Gastrocnemius medialis (tissue), 4 donors: ENCODE results near the gene CLASP1. TPM values are rescaled to one million over a fixed set of nuclear protein-coding genes. Genes with fewer than 3 reads are reported as not detected.

Experiments used
- ATAC-seq, 2 donors: fragments of 150-250 bp; one replicate each; pipeline ENCODE4 v1.9.1; 2016
- DNase-seq, 2 donors: peaks; one replicate each; pipeline ENCODE4 v3.0.0-alpha.2; 2019
- H3K27ac ChIP-seq, 4 donors: fragments of 200-600 bp; sonication (generic); 1 replicate in 1 of 4; 2 replicates in 3 of 4; pipeline ENCODE4 v1.5.1; 2016 to 2018; ENCODE audit warnings: mild to moderate bottlenecking in 2 of 4, moderate library complexity in 1 of 4
- H3K27me3 ChIP-seq, 3 donors: fragments of 200-600 bp; sonication (generic) in 2 of 3; 1 replicate in 1 of 3; 2 replicates in 2 of 3; pipeline versions ENCODE4 v1.5.1 to v1.6.0; 2016 to 2019; ENCODE audit warnings: mild to moderate bottlenecking in 1 of 3, moderate library complexity in 1 of 3
- H3K36me3 ChIP-seq, 2 donors: fragments of 200-600 bp; sonication (generic) in 1 of 2; one replicate each; pipeline ENCODE4 v1.5.1; 2017 to 2018
- H3K4me1 ChIP-seq, 2 donors: fragments of 200-600 bp; sonication (generic) in 1 of 2; one replicate each; pipeline ENCODE4 v1.5.1; 2016 to 2017; ENCODE audit warnings: mild to moderate bottlenecking in 2 of 2
- H3K4me3 ChIP-seq, 4 donors: fragments of 200-600 bp; sonication (generic) in 3 of 4; 1 replicate in 1 of 4; 2 replicates in 3 of 4; pipeline ENCODE4 v1.5.1; 2016 to 2019; ENCODE audit warnings: mild to moderate bottlenecking in 2 of 4
- H3K9me3 ChIP-seq, 3 donors: fragments of 200-600 bp; sonication (generic) in 2 of 3; 1 replicate in 1 of 3; 2 replicates in 2 of 3; pipeline ENCODE4 v1.5.1; 2016 to 2019
- CTCF ChIP-seq, 5 experiments: fragments of 450-650 bp in 3 of 5; fragments of 200-600 bp in 2 of 5; sonication (generic) in 2 of 5; IDR thresholded peaks in 4 of 5; conservative IDR thresholded peaks in 1 of 5; 1 replicate in 4 of 5; 2 replicates in 1 of 5; pipeline ENCODE4 v1.5.1; 2016 to 2019; ENCODE audit warnings: antibody characterized with exemption in 5 of 5, mild to moderate bottlenecking in 3 of 5, moderate library complexity in 3 of 5
- POLR2A ChIP-seq, 2 donors: fragments of 450-650 bp; IDR thresholded peaks; one replicate each; pipeline ENCODE4 v1.6.1; 2017; ENCODE audit warnings: antibody characterized with exemption in 2 of 2, mild to moderate bottlenecking in 2 of 2, moderate library complexity in 2 of 2
- in situ Hi-C, 4 donors: fragments of 200-750 bp; cut with MboI; loops; one replicate each; pipeline versions ENCODE4 v1.15.0 to v1.8.0; 2017; ENCODE audit warnings: low sequenced_read_pairs in 4 of 4
- intact Hi-C: fragments of 100-400 bp; cut with DNase I; formaldehyde crosslinking; loops from one replicate; pipeline ENCODE4 v1.15.1; 2023; ENCODE audit warnings: low total_unique reads
- total RNA-seq, 4 donors: library from RNA; depleted of rRNA; stranded (reverse); fragments of >200 nt; gene quantifications; one replicate each; pipeline versions ENCODE4 v1.1.0 to v1.2.3, GENCODE V29; 2016

Gene CLASP1
- total RNA-seq, 4 donors from 2014 or later: 50.1 to 73.9 (median 61.4) TPM

GRCh38 chr2:121456325-121456724 lies 192.9 kb downstream of the CLASP1 start:
- no peak for ATAC-seq
- intact Hi-C loops: loop anchor here (5.0 kb wide), 1 partner anchor 34 kb away; no protein-coding TSS in a partner anchor
- H3K36me3 ChIP-seq: peaks cover 0 to 76% of the 10 kb centered on the region in 2 donors
- no peaks in the 10 kb centered on the region for H3K9me3 ChIP-seq
- in situ Hi-C loops: no loop called here
- H3K4me3 ChIP-seq: no peak overlapping the region
- TF ChIP-seq POLR2A (IDR thresholded peaks at IDR 0.05) (no peak), CTCF (IDR thresholded peaks at IDR 0.05 in 4 of 5, conservative IDR thresholded peaks at IDR 0.05 in 1 of 5) (no peak)
- H3K27me3 ChIP-seq: no peaks in the 10 kb centered on the region
- DNase-seq: no peak
- peak overlapping the region in 1 of 4 donors; percentile 10 for H3K27ac ChIP-seq
- H3K4me1 ChIP-seq: no peaks in the 10 kb centered on the region

- Histone ChIP-seq H3K27ac (no peak overlapping the region), H3K36me3 (peaks cover 0 to 76% of the 10 kb centered on the region in 2 donors), H3K9me3 (no peaks in the 10 kb centered on the region), H3K27me3 (no peaks in the 10 kb centered on the region), H3K4me1 (no peaks in the 10 kb centered on the region), H3K4me3 (no peak overlapping the region)
- intact Hi-C loops: loop anchor here (5.0 kb wide), 1 partner anchor 33 kb away; no protein-coding TSS in a partner anchor
- no peak for DNase-seq
- TF ChIP-seq CTCF (IDR thresholded peaks at IDR 0.05 in 4 of 5, conservative IDR thresholded peaks at IDR 0.05 in 1 of 5) (no peak), POLR2A (IDR thresholded peaks at IDR 0.05) (no peak)
- in situ Hi-C loops: no loop called here
- no peak for ATAC-seq
Measured at GRCh38 chr2:121455446-121455845, 193.8 kb downstream of the CLASP1 start.

- Histone ChIP-seq H3K27ac (no peak overlapping the region), H3K4me3 (no peak overlapping the region), H3K4me1 (no peaks in the 10 kb centered on the region), H3K9me3 (no peaks in the 10 kb centered on the region), H3K27me3 (no peaks in the 10 kb centered on the region), H3K36me3 (peaks cover 0 to 74% of the 10 kb centered on the region in 2 donors)
- intact Hi-C loops (loop anchor here (5.0 kb wide), 1 partner anchor 32 kb away; no protein-coding TSS in a partner anchor), in situ Hi-C loops (no loop called here)
- no peak for TF ChIP-seq POLR2A (IDR thresholded peaks at IDR 0.05)
- TF ChIP-seq CTCF (IDR thresholded peaks at IDR 0.05 in 4 of 5, conservative IDR thresholded peaks at IDR 0.05 in 1 of 5): no peak
- DNase-seq (no peak), ATAC-seq (no peak)
Measured at GRCh38 chr2:121454549-121455090, 194.6 kb downstream of the CLASP1 start.

GRCh38 chr2:121451398-121451797 lies 197.9 kb downstream of the CLASP1 start:
- intact Hi-C loops: no loop called here
- no peak for ATAC-seq
- no peak for TF ChIP-seq CTCF (IDR thresholded peaks at IDR 0.05 in 4 of 5, conservative IDR thresholded peaks at IDR 0.05 in 1 of 5)
- TF ChIP-seq POLR2A (IDR thresholded peaks at IDR 0.05): no peak
- H3K4me3 ChIP-seq: no peak overlapping the region
- no peak overlapping the region for H3K27ac ChIP-seq
- H3K27me3 ChIP-seq: no peaks in the 10 kb centered on the region
- no peaks in the 10 kb centered on the region for H3K4me1 ChIP-seq
- peaks cover 6 to 78% of the 10 kb centered on the region in 2 donors for H3K36me3 ChIP-seq
- no peaks in the 10 kb centered on the region for H3K9me3 ChIP-seq
- DNase-seq: no peak
- in situ Hi-C loops: no loop called here

- no peaks in the 10 kb centered on the region for H3K27me3 ChIP-seq
- in situ Hi-C loops (no loop called here), intact Hi-C loops (no loop called here)
- H3K4me1 ChIP-seq: no peaks in the 10 kb centered on the region
- H3K36me3 ChIP-seq: peaks cover 6 to 80% of the 10 kb centered on the region in 2 donors
- no peak overlapping the region for H3K27ac ChIP-seq
- DNase-seq (no peak), ATAC-seq (no peak)
- TF ChIP-seq POLR2A (IDR thresholded peaks at IDR 0.05) (no peak), CTCF (IDR thresholded peaks at IDR 0.05 in 4 of 5, conservative IDR thresholded peaks at IDR 0.05 in 1 of 5) (no peak)
- no peak overlapping the region for H3K4me3 ChIP-seq
- no peaks in the 10 kb centered on the region for H3K9me3 ChIP-seq
Measured at GRCh38 chr2:121450301-121450700, 199.0 kb downstream of the CLASP1 start.
